Liver (tissue), 9 donors: Measurements from ENCODE around the gene ZCCHC17. TPM values are rescaled to one million over a fixed set of nuclear protein-coding genes. Genes with fewer than 3 reads are reported as not detected.

Experiments
- DNase-seq: peaks from one replicate; pipeline ENCODE4 v3.0.0-alpha.2; 2017; ENCODE audit warnings: low spot score
- H3K27ac ChIP-seq, 2 donors: one replicate each; pipeline ENCODE4 v1.7.0; 2013; ENCODE audit warnings: inconsistent platforms in 2 of 2, low read length in 2 of 2, control low read depth in 1 of 2, low read depth in 1 of 2, mild to moderate bottlenecking in 1 of 2
- H3K27me3 ChIP-seq, 4 donors: one replicate each; pipeline versions ENCODE4 v1.6.1 to v1.7.0; 2013; ENCODE audit warnings: low read length in 3 of 4, inconsistent platforms in 1 of 4, mild to moderate bottlenecking in 1 of 4, moderate library complexity in 1 of 4; ENCODE audit not compliant: control insufficient read depth in 4 of 4, insufficient read depth in 4 of 4
- H3K36me3 ChIP-seq, 4 donors: one replicate each; pipeline versions ENCODE4 v1.6.1 to v1.7.0; 2013; ENCODE audit warnings: low read length in 3 of 4, mild to moderate bottlenecking in 3 of 4, low read depth in 1 of 4, moderate library complexity in 1 of 4; ENCODE audit not compliant: control insufficient read depth in 4 of 4, insufficient read depth in 3 of 4
- H3K4me1 ChIP-seq, 4 donors: one replicate each; pipeline versions ENCODE4 v1.6.1 to v1.7.0; 2013; ENCODE audit warnings: low read length in 3 of 4, mild to moderate bottlenecking in 3 of 4, moderate library complexity in 1 of 4; ENCODE audit not compliant: control insufficient read depth in 4 of 4, insufficient read depth in 4 of 4
- H3K4me3 ChIP-seq, 3 donors: one replicate each; pipeline versions ENCODE4 v1.6.1 to v1.7.0; 2013; ENCODE audit warnings: low read length in 3 of 3, control low read depth in 1 of 3, low read depth in 1 of 3, mild to moderate bottlenecking in 1 of 3
- H3K9ac ChIP-seq, 2 donors: one replicate each; pipeline ENCODE4 v1.7.0; 2013; ENCODE audit warnings: low read length in 2 of 2, mild to moderate bottlenecking in 2 of 2, moderate library complexity in 2 of 2, control low read depth in 1 of 2, low read depth in 1 of 2
- H3K9me3 ChIP-seq, 4 donors: one replicate each; pipeline versions ENCODE4 v1.6.1 to v1.7.0; 2013; ENCODE audit warnings: low read length in 3 of 4; ENCODE audit not compliant: control insufficient read depth in 4 of 4
- EGR1 ChIP-seq, 2 donors: IDR thresholded peaks; 2 replicates each; pipeline ENCODE4 v1.6.1; 2016 to 2018; ENCODE audit warnings: antibody characterized with exemption in 2 of 2, low read depth in 2 of 2
- FOXA1 ChIP-seq: IDR thresholded peaks from 2 replicates; pipeline ENCODE4 v1.6.1; 2016; ENCODE audit warnings: antibody characterized with exemption
- FOXA2 ChIP-seq: IDR thresholded peaks from 2 replicates; pipeline ENCODE4 v1.6.1; 2016; ENCODE audit warnings: antibody characterized with exemption
- GABPA ChIP-seq, 2 donors: IDR thresholded peaks in 1 of 2; conservative IDR thresholded peaks in 1 of 2; 2 replicates each; pipeline ENCODE4 v1.6.1; 2016; ENCODE audit warnings: antibody characterized with exemption in 2 of 2, mild to moderate bottlenecking in 1 of 2, moderate library complexity in 1 of 2
- HNF4A ChIP-seq, 2 donors: conservative IDR thresholded peaks; 2 replicates each; pipeline ENCODE4 v1.6.1; 2016; ENCODE audit warnings: antibody characterized with exemption in 2 of 2, mild to moderate bottlenecking in 2 of 2
- HNF4G ChIP-seq: IDR thresholded peaks from 2 replicates; pipeline ENCODE4 v1.6.1; 2016; ENCODE audit warnings: antibody characterized with exemption
- JUND ChIP-seq, 2 donors: IDR thresholded peaks; 2 replicates each; pipeline ENCODE4 v1.6.1; 2016; ENCODE audit warnings: antibody characterized with exemption in 2 of 2
- NR2F2 ChIP-seq: IDR thresholded peaks from 2 replicates; pipeline ENCODE4 v1.6.1; 2016; ENCODE audit warnings: antibody characterized with exemption
- RAD21 ChIP-seq, 2 donors: IDR thresholded peaks; 2 replicates each; pipeline ENCODE4 v1.6.1; 2016; ENCODE audit warnings: antibody characterized with exemption in 2 of 2, mild to moderate bottlenecking in 2 of 2
- RXRA ChIP-seq, 2 donors: IDR thresholded peaks; 2 replicates each; pipeline ENCODE4 v1.6.1; 2017 to 2018; ENCODE audit warnings: antibody characterized with exemption in 2 of 2, mild to moderate bottlenecking in 1 of 2
- SP1 ChIP-seq: IDR thresholded peaks from 2 replicates; pipeline ENCODE4 v1.6.1; 2018; ENCODE audit warnings: antibody characterized with exemption, mild to moderate bottlenecking
- TAF1 ChIP-seq: conservative IDR thresholded peaks from 2 replicates; pipeline ENCODE4 v1.6.1; 2016; ENCODE audit warnings: antibody characterized with exemption, mild to moderate bottlenecking
- YY1 ChIP-seq: IDR thresholded peaks from 2 replicates; pipeline ENCODE4 v1.6.1; 2016; ENCODE audit warnings: antibody characterized with exemption, mild to moderate bottlenecking
- WGBS: extraction: QIAGEN DNeasy Blood & Tissue Kit; methylation state at CpG from one replicate; pipeline ENCODE4 v1.1.7; 2013; 5-methylcytosine and 5-hydroxymethylcytosine counted together
- polyA plus RNA-seq, 2 donors: library from polyadenylated mRNA; stranded (reverse) in 1 of 2; unstranded in 1 of 2; fragments of 200-250 nt in 1 of 2; fragments of >200 nt in 1 of 2; fragmentation: Nextera tagmentation in 1 of 2; extraction: Ambion mirVana in 1 of 2; gene quantifications; one replicate each; pipeline versions ENCODE4 v1.2.1 to v1.2.3, GENCODE V29; 2013 to 2015
- total RNA-seq, 2 donors: library from RNA; depleted of rRNA; stranded (reverse); fragments of >200 nt; gene quantifications; one replicate each; pipeline ENCODE4 v1.2.3, GENCODE V29; 2014
- TF ChIP-seq, protein P1 (sequence below): IDR thresholded peaks from 2 replicates; pipeline ENCODE4 v1.6.1; 2016; ENCODE audit warnings: antibody characterized with exemption
- TF ChIP-seq, protein P2 (sequence below): IDR thresholded peaks from 2 replicates; pipeline ENCODE4 v1.6.1; 2016; ENCODE audit warnings: antibody characterized with exemption, mild to moderate bottlenecking
- TF ChIP-seq, protein P3 (sequence below): IDR thresholded peaks from 2 replicates; pipeline ENCODE4 v1.6.1; 2016; ENCODE audit warnings: antibody characterized with exemption
- TF ChIP-seq, protein P4 (sequence below): IDR thresholded peaks from 2 replicates; pipeline ENCODE4 v1.6.1; 2016; ENCODE audit warnings: antibody characterized with exemption
- TF ChIP-seq, protein P5 (sequence below): fragments of 150-350 bp; IDR thresholded peaks from 2 replicates; pipeline ENCODE4 v1.5.1; 2017; ENCODE audit warnings: improper control_type of control experiment, low read depth, low read length; ENCODE audit not compliant: missing input control
- donor health status: healthy.
- donor health status: healthy.
- donor health status: healthy.
- donor health status: healthy.
- donor health status: healthy.

The ZCCHC17 gene
- total and polyA plus RNA-seq, 4 donors, result 7.4 to 15.1 (median 9.2) TPM

DNA sequence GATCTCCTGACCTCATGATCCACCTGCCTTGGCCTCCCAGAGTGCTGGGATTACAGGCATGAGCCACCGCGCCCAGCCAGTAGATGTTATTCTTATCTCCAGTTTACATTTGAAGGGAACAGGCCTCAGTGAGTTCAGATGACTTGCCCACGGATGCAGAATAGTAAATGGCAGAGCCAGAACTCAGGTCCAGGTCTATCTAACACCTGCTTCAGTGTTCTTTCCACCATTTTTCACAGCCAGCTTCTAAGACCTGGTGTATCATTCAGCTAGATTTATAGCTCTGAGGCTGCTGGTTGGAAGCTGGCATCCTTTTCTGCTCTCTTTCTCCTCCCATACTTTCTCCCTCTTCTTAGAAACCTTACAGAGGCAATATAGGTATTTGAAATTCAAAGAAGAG, 65.2 kb downstream of the ZCCHC17 start:
- H3K4me1 ChIP-seq, result no peaks in the 10 kb centered on the region
- no peak overlapping the region for H3K4me3 ChIP-seq
- TF ChIP-seq, protein P1, sequence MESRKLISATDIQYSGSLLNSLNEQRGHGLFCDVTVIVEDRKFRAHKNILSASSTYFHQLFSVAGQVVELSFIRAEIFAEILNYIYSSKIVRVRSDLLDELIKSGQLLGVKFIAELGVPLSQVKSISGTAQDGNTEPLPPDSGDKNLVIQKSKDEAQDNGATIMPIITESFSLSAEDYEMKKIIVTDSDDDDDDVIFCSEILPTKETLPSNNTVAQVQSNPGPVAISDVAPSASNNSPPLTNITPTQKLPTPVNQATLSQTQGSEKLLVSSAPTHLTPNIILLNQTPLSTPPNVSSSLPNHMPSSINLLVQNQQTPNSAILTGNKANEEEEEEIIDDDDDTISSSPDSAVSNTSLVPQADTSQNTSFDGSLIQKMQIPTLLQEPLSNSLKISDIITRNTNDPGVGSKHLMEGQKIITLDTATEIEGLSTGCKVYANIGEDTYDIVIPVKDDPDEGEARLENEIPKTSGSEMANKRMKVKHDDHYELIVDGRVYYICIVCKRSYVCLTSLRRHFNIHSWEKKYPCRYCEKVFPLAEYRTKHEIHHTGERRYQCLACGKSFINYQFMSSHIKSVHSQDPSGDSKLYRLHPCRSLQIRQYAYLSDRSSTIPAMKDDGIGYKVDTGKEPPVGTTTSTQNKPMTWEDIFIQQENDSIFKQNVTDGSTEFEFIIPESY, result no peak
- TF ChIP-seq HNF4A (conservative IDR thresholded peaks at IDR 0.05) (no peak), SP1 (no peak), TAF1 (no peak), NR2F2 (no peak), YY1 (no peak), FOXA2 (no peak), JUND (IDR thresholded peaks at IDR 0.05) (no peak), RAD21 (IDR thresholded peaks at IDR 0.05) (no peak), EGR1 (IDR thresholded peaks at IDR 0.05; ENCODE audit: low read depth in 2 of 2) (no peak), FOXA1 (no peak), HNF4G (no peak), GABPA (IDR thresholded peaks at IDR 0.05 in 1 of 2, conservative IDR thresholded peaks at IDR 0.05 in 1 of 2) (no peak), RXRA (IDR thresholded peaks at IDR 0.05) (no peak)
- TF ChIP-seq, protein P2, sequence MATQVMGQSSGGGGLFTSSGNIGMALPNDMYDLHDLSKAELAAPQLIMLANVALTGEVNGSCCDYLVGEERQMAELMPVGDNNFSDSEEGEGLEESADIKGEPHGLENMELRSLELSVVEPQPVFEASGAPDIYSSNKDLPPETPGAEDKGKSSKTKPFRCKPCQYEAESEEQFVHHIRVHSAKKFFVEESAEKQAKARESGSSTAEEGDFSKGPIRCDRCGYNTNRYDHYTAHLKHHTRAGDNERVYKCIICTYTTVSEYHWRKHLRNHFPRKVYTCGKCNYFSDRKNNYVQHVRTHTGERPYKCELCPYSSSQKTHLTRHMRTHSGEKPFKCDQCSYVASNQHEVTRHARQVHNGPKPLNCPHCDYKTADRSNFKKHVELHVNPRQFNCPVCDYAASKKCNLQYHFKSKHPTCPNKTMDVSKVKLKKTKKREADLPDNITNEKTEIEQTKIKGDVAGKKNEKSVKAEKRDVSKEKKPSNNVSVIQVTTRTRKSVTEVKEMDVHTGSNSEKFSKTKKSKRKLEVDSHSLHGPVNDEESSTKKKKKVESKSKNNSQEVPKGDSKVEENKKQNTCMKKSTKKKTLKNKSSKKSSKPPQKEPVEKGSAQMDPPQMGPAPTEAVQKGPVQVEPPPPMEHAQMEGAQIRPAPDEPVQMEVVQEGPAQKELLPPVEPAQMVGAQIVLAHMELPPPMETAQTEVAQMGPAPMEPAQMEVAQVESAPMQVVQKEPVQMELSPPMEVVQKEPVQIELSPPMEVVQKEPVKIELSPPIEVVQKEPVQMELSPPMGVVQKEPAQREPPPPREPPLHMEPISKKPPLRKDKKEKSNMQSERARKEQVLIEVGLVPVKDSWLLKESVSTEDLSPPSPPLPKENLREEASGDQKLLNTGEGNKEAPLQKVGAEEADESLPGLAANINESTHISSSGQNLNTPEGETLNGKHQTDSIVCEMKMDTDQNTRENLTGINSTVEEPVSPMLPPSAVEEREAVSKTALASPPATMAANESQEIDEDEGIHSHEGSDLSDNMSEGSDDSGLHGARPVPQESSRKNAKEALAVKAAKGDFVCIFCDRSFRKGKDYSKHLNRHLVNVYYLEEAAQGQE, result no peak
- TF ChIP-seq, protein P3, sequence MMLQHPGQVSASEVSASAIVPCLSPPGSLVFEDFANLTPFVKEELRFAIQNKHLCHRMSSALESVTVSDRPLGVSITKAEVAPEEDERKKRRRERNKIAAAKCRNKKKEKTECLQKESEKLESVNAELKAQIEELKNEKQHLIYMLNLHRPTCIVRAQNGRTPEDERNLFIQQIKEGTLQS, result no peak
- TF ChIP-seq, protein P4, sequence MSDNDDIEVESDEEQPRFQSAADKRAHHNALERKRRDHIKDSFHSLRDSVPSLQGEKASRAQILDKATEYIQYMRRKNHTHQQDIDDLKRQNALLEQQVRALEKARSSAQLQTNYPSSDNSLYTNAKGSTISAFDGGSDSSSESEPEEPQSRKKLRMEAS, result no peak
- TF ChIP-seq, protein P5, sequence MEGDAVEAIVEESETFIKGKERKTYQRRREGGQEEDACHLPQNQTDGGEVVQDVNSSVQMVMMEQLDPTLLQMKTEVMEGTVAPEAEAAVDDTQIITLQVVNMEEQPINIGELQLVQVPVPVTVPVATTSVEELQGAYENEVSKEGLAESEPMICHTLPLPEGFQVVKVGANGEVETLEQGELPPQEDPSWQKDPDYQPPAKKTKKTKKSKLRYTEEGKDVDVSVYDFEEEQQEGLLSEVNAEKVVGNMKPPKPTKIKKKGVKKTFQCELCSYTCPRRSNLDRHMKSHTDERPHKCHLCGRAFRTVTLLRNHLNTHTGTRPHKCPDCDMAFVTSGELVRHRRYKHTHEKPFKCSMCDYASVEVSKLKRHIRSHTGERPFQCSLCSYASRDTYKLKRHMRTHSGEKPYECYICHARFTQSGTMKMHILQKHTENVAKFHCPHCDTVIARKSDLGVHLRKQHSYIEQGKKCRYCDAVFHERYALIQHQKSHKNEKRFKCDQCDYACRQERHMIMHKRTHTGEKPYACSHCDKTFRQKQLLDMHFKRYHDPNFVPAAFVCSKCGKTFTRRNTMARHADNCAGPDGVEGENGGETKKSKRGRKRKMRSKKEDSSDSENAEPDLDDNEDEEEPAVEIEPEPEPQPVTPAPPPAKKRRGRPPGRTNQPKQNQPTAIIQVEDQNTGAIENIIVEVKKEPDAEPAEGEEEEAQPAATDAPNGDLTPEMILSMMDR, result no peak
- H3K27me3 ChIP-seq, result no peaks in the 10 kb centered on the region
- H3K27ac ChIP-seq, result no peak overlapping the region
- H3K36me3 ChIP-seq, result peaks cover 0 to 13% (median 2%) of the 10 kb centered on the region in 4 donors
- H3K9me3 ChIP-seq, result no peaks in the 10 kb centered on the region
- no peak for DNase-seq
- 97% methylated on average over 3 of the region's 3 CpGs for WGBS
- no peak overlapping the region for H3K9ac ChIP-seq
